ENCODE data around the gene GAMT. TPM values are rescaled to one million over a fixed set of nuclear protein-coding genes. Genes with fewer than 3 reads are reported as not detected.

GAMT gene
- total RNA-seq, 3 donors from 2014 or later: 1.6 to 7.0 (median 2.1) TPM

- Histone ChIP-seq H3K36me3 (ENCODE audit: low read depth) (no peaks in the 10 kb centered on the region), H3K4me1 (ENCODE audit: low read depth) (peaks cover 6% of the 10 kb centered on the region), H3K9me3 (no peaks in the 10 kb centered on the region), H3K4me3 (no peak overlapping the region)
- intact Hi-C loops (cut with DNase I, micrococcal nuclease): no loop called here
- ATAC-seq (no peak), DNase-seq (no peak)
- no peak for TF ChIP-seq CTCF (IDR thresholded peaks at IDR 0.05)
These were observed 49.9 kb downstream of the GAMT start for GRCh38 chr19:1351381-1351851.

- no peak for DNase-seq
- H3K4me3 ChIP-seq: no peak overlapping the region
- no peak for TF ChIP-seq CTCF (IDR thresholded peaks at IDR 0.05)
- no peak for ATAC-seq
- H3K4me1 ChIP-seq (ENCODE audit: low read depth): peaks cover 2% of the 10 kb centered on the region
- intact Hi-C loops (cut with DNase I, micrococcal nuclease): no loop called here
- H3K36me3 ChIP-seq (ENCODE audit: low read depth): no peaks in the 10 kb centered on the region
- H3K9me3 ChIP-seq: no peaks in the 10 kb centered on the region
These were observed 50.5 kb downstream of the GAMT start for GRCh38 chr19:1350867-1351266.

GRCh38 chr19:1349211-1349610 lies 52.1 kb downstream of the GAMT start:
- Histone ChIP-seq H3K4me1 (ENCODE audit: low read depth) (no peaks in the 10 kb centered on the region), H3K36me3 (ENCODE audit: low read depth) (no peaks in the 10 kb centered on the region), H3K4me3 (no peak overlapping the region), H3K9me3 (no peaks in the 10 kb centered on the region)
- TF ChIP-seq CTCF (IDR thresholded peaks at IDR 0.05): no peak
- ATAC-seq: no peak
- intact Hi-C loops (cut with DNase I, micrococcal nuclease): no loop called here
- no peak for DNase-seq

Other genes with a start within 250 kb of the GAMT start
- gene SBNO2, start 227.3 kb downstream of the GAMT start, total RNA-seq: 10 to 100 TPM; 58.0 to 86.6 (median 74.6) TPM
- 10 to 100 TPM; 69.6 to 86.6 (median 76.3) TPM for gene STK11, start 195.8 kb downstream of the GAMT start, total RNA-seq
- gene CBARP, start 163.5 kb downstream of the GAMT start, total RNA-seq: 1 to 10 TPM in 1 of 3 donors, under 1 TPM in 2; 0.29 to 1.2 (median 0.39) TPM
- 100 to 1,000 TPM; 302 to 391 (median 378) TPM for gene ATP5F1D, start 159.8 kb downstream of the GAMT start, total RNA-seq
- 100 to 1,000 TPM; 136 to 251 (median 213) TPM for gene MIDN, start 153.0 kb downstream of the GAMT start, total RNA-seq
- gene CIRBP, start 132.2 kb downstream of the GAMT start, total RNA-seq: 100 to 1,000 TPM; 281 to 507 (median 300) TPM
- 10 to 100 TPM; 34.2 to 40.1 (median 39.8) TPM for gene FAM174C, start 126.0 kb downstream of the GAMT start, total RNA-seq
- 10 to 100 TPM; 19.0 to 62.2 (median 61.7) TPM for gene EFNA2, start 115.7 kb downstream of the GAMT start, total RNA-seq
- 100 to 1,000 TPM; 118 to 160 (median 148) TPM for gene NDUFS7, start 17.6 kb downstream of the GAMT start, total RNA-seq
- 100 to 1,000 TPM; 117 to 123 (median 119) TPM for gene DAZAP1, start 6.0 kb upstream of the GAMT start, total RNA-seq
- gene RPS15, start 36.9 kb upstream of the GAMT start, total RNA-seq: 100 to 1,000 TPM; 748 to 897 (median 892) TPM
- 1 to 10 TPM in 1 of 3 donors, under 1 TPM in 2; 0.23 to 5.9 (median 0.24) TPM for gene APC2, start 48.6 kb upstream of the GAMT start, total RNA-seq
- 10 to 100 TPM; 36.7 to 48.9 (median 38.1) TPM for gene C19orf25, start 77.7 kb upstream of the GAMT start, total RNA-seq
- gene PCSK4, start 88.8 kb upstream of the GAMT start, total RNA-seq: 1 to 10 TPM; 3.3 to 7.5 (median 4.9) TPM
- gene REEP6, start 89.6 kb upstream of the GAMT start, total RNA-seq: 1 to 10 TPM; 2.0 to 5.1 (median 4.5) TPM
- 1 to 10 TPM; 2.7 to 3.5 (median 3.3) TPM for gene ADAMTSL5, start 111.5 kb upstream of the GAMT start, total RNA-seq
- gene PLK5, start 122.5 kb upstream of the GAMT start, total RNA-seq: under 1 TPM in 1 of 3 donors, not detected in 2; 0.16 TPM
- gene MEX3D, start 166.8 kb upstream of the GAMT start, total RNA-seq: 10 to 100 TPM; 21.3 to 28.1 (median 21.5) TPM
- gene MBD3, start 191.3 kb upstream of the GAMT start, total RNA-seq: 10 to 100 TPM; 54.1 to 78.2 (median 54.2) TPM
- gene UQCR11, start 203.9 kb upstream of the GAMT start, total RNA-seq: 100 to 1,000 TPM; 265 to 301 (median 272) TPM

Measured in mucosa of descending colon (tissue), 3 donors.